ENCODE measurements around the gene PNPLA7.
"Not testable (repeated sequence)": the region's sequence is repeated elsewhere in the genome, so short reads cannot be mapped to it uniquely, and the experiment has no call there.

The PNPLA7 gene

GRCh38 chr9:137575716-137576411 is 25.7 kb upstream of the PNPLA7 start:
- DNase-seq (ENCODE audit: low read depth, low spot score): no peak

GRCh38 chr9:137575364-137575715 is 25.1 kb upstream of the PNPLA7 start:
- no peak for DNase-seq (ENCODE audit: low read depth, low spot score)

GRCh38 chr9:137574192-137574591 is 24.0 kb upstream of the PNPLA7 start:
- no peak for DNase-seq (ENCODE audit: low read depth, low spot score)

GRCh38 chr9:137570566-137570965 is 20.4 kb upstream of the PNPLA7 start:
- DNase-seq (ENCODE audit: low read depth, low spot score): no peak

GRCh38 chr9:137569609-137570203 is 19.5 kb upstream of the PNPLA7 start:
- no peak for DNase-seq (ENCODE audit: low read depth, low spot score)

GRCh38 chr9:137568445-137568844 is 18.2 kb upstream of the PNPLA7 start:
- DNase-seq (ENCODE audit: low read depth, low spot score): not testable (repeated sequence)

GRCh38 chr9:137564817-137565411 is 14.7 kb upstream of the PNPLA7 start:
- DNase-seq (ENCODE audit: low read depth, low spot score): no peak

GRCh38 chr9:137564134-137564533 is 13.9 kb upstream of the PNPLA7 start:
- no peak for DNase-seq (ENCODE audit: low read depth, low spot score)

- no peak for DNase-seq (ENCODE audit: low read depth, low spot score)
These were observed 7.9 kb upstream of the PNPLA7 start for GRCh38 chr9:137558127-137558526.

- DNase-seq (ENCODE audit: low read depth, low spot score): no peak
These were observed 6.1 kb upstream of the PNPLA7 start for GRCh38 chr9:137556069-137556838.

GRCh38 chr9:137555179-137555578 is 5.0 kb upstream of the PNPLA7 start:
- DNase-seq (ENCODE audit: low read depth, low spot score): no peak

GRCh38 chr9:137554349-137554748 is 4.1 kb upstream of the PNPLA7 start:
- no peak for DNase-seq (ENCODE audit: low read depth, low spot score)

- not testable (repeated sequence) for DNase-seq (ENCODE audit: low read depth, low spot score)
These were observed 3.5 kb upstream of the PNPLA7 start for GRCh38 chr9:137553654-137554053.

GRCh38 chr9:137552022-137552768 is 2.0 kb upstream of the PNPLA7 start:
- DNase-seq (ENCODE audit: low read depth, low spot score): no peak

GRCh38 chr9:137551264-137552021 is 1.2 kb upstream of the PNPLA7 start, which contains the start of gene MRPL41:
Gene MRPL41 (plus strand): TSS chr9:137551879. CDS start chr9:137552082, 203 bp downstream.
- DNase-seq (ENCODE audit: low read depth, low spot score): no peak

GRCh38 chr9:137550958-137551263 is 709 bp upstream of the PNPLA7 start:
- not testable (repeated sequence) for DNase-seq (ENCODE audit: low read depth, low spot score)

GRCh38 chr9:137547687-137548543 is 2.3 kb downstream of the PNPLA7 start:
- DNase-seq (ENCODE audit: low read depth, low spot score): no peak

GRCh38 chr9:137545123-137545522 is 5.1 kb downstream of the PNPLA7 start:
- DNase-seq (ENCODE audit: low read depth, low spot score): no peak

- no peak for DNase-seq (ENCODE audit: low read depth, low spot score)
These were observed 5.9 kb downstream of the PNPLA7 start for GRCh38 chr9:137544176-137544760.

Data from smooth muscle cell of the brain vasculature (primary cell).